ENCODE measurements around the gene ZNF320.
"Not testable (repeated sequence)": the region's sequence is repeated elsewhere in the genome, so short reads cannot be mapped to it uniquely, and the experiment has no call there.

Gene ZNF320

DNA sequence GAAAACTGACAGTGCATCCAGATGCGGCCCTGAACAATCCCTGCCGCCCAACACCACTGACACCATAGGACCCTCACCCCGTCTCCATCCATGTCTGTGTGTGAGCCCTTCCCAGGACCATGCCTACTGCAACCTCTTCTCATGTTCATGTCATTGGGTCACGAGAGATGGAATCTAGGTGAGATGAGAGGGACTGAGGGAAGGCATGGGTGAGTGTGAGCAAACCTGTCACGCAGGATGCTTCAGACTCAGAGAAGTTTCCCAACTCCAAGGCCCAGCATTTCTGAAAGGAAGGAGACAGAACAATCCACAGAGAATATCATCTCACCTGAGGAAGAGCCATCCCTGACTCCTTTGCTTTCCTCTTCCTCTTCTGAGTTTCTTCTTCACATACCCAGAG lies 20.1 kb upstream of the ZNF320 start:
- no peak for DNase-seq

DNA sequence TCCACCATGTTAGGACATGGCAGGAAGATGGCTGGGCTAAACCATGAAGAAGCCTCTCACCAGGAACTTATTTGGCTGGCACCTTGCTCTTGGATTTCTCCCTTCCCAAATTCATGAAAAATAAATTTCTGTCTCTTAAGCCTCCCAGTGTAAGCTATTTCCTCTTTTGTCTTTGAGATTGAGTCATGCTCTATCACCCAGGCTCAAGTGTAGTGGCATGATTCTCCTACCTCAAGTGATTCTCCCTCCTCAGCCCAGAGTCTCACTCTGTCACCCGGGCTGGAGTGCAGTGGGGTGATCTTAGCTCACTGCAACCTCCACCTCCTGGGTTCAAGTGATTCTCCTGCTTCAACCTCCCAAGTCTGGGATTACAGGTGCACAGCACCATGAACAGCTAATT lies 13.2 kb upstream of the ZNF320 start:
- no peak for DNase-seq

DNA sequence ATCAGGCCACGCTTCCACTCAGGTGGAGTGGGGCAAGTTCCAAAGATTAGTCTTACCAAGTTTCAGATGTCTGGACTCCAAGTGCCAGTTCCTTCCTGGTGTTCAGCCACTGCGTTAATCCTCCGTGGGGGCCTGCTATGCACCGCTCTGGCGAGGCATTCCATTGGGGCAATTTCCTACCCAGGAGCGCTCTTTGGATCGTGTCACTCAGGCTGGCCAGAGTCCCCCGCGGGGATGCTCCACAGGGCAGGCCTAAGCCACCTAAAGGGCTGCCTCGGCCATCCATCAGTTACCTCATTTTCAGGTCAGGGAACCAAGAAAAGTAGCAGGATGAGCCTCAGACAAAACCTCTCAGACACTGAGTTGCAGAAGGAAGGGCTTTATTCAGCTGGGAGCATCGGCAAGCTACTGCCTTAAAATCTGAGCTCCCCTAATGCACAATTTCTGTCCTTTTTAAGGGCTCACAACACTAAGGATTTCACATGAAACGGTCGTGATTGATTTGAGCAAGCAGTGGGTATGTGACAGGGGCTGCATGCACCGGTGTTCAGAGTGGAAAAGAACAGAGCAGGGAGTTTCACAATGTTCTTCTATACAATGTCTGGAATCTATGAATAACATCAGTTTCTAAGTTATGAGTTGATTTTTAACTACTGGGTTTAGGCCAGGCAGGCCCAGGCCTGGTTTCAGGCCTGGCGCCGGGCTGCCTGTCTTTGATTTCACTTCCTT lies 6.8 kb upstream of the ZNF320 start:
- DNase-seq = not testable (repeated sequence)

DNA sequence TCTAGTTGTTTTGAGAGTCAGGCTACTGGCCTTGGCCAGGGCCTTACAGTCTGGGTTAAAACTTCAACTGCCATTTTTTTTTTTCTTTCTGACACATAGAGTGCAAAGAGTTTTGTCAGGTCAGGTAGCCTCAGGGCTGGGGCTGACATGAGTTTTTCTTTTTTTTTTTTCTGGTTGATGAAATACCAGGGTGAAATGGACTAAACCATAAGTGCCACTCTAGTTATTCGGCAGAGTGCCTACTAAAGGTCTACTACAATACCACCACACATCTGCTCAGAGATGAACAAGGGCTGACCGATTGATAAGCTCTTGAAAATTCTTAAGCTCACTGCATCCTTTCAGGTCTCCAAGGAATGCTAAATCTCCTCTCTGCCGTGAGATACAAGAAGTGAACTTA lies 4.4 kb upstream of the ZNF320 start:
- no peak for DNase-seq

DNA sequence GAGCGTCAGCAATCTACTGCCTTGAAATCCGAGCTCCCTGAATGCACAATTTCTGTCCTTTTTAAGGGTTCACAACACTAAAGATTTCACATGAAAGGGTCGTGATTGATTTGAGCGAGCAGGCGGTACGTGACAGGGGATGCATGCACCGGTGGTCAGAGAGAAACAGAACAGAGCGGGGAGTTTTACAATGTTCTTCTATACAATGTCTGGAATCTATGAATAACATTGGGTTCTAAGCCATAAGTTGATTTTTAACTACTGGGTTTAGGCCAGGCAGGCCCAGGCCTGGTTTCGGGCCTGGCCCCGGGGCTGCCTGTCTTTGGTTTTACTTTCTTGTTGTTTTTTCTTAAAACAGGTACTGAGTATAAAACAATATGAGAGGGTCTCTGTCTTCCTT lies 1.2 kb upstream of the ZNF320 start:
- DNase-seq = not testable (repeated sequence)

DNA sequence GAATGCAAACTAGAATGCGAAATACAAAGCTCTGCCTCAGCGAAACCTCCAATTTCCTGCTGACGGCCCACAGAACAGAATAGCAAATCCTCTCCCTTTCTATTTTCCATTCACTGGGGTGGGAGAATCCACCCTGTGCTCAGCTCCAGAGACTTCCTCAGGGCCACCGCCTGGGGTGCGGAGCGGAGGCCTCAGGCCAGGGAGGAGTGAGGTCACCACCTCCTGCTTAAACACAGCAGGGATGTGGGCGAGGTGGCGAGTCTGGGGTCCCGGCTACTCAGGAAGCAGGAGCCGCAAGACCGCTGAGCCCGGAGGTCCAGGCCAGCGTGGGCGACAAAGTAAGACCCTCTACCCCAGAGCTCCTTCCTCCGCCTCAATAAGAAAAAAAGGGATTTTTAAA lies 666 bp upstream of the ZNF320 start:
- no peak for DNase-seq

DNA sequence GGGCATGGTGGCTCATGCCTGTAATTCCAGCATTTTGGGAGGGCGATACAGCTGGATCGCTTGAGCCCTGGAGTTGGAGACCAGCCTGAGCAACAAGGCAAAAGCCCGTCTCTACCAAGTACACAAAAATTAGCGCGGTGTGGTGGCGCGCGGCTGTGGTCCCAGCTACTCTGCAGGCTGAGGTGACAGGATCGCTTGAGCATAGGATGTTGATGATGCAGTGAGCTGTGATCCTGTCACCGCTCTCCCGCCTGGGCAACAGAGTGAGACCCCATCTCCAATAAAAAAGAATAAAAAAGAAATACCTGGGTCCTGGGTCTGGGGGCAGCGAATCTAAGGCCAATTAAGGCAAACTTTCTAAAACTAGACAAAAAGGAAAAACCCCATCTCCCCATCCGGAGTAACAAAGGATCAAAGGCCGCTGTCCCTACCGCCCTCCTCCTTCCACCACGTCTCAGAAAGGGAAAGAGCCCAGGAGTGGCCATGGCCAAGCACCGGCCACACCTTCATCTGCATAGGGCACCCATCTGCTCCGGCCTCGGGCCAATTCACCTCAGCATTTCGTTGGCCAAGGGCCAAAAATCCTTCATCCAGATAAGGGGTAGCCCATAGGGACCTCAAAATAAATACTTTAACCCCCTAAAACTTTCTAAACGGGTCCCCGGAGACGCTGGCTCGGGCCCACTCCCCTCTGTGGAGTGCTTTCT lies 851 bp downstream of the ZNF320 start:
- no peak for DNase-seq

DNA sequence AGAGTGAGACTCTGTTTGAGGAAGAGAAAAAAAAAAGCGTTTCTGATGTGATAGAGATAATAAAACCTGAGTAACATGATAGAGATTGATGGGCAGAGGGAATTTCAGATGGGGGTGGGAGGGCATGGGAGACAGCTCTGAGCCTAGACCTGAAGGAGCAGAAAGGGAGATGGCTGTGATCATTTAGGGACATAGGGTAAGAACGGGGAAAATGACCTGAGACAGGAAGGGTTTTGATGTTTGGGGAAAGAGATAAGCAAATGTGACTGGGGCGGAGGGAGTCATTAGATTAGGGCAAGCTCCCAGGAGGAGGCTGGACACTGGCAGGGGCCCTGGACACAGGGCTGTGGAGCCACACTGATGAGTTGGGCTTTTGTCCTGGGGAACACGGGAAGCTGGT lies 6.1 kb downstream of the ZNF320 start:
- no peak for DNase-seq

DNA sequence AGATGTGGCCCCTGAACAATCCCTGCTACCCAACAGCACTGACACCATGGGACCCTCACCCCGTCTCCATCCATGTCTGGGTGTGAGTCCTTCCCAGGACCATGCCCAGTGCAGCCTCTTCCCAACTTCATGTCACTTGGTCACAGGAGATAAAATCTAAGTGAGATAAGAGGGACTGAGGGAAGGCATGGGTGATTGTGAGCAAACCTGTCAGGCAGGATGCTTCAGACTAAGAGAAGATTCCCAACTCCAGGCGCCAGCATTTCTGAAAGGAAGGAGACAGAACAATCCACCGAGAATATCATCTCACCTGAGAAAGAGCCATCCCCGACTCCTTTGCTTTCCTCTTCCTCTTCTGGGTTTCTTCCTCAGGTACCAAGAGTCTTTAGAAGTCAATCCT lies 7.5 kb downstream of the ZNF320 start:
- DNase-seq = no peak

DNA sequence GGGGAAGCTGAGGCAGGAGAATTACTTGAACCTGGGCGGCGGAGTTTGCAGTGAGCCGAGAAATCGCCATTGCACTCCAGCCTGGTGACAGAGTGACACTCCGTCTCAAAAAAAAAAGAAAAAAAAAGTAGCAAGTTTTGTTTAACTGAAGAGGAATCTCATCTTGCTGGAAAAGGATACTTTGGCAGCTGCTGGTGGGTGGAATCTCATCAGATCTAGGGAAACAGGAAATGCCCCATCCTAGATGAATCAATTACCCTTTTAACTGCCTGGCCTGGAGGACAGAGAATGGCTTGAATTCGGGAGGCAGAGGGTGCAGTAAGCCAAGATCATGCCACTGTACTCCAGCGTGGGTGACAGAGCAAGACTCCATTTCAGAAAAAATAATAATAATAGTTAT lies 8.4 kb downstream of the ZNF320 start:
- no peak for DNase-seq

DNA sequence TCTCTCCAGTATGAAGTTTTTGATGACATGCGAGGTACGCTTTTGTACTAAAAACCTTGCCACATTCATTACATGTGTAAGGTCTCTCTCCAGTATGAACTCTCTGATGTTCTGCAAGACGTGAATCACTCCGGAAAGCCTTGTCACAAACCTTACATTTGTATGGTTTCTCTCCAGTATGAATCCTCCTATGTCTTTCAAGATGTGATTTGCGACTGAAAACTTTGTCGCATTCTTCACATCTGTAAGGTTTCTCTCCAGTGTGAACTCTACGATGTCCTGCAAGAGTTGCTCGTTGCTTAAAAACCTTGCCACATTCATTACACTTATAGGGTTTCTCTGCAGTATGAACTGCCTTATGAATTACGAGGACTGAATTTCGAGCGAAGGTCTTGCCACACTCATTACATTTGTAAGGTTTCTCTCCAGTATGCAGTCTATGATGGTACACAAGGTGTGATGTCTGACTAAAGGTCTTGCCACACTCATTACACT lies 16.5 kb downstream of the ZNF320 start:
- DNase-seq = no peak

DNA sequence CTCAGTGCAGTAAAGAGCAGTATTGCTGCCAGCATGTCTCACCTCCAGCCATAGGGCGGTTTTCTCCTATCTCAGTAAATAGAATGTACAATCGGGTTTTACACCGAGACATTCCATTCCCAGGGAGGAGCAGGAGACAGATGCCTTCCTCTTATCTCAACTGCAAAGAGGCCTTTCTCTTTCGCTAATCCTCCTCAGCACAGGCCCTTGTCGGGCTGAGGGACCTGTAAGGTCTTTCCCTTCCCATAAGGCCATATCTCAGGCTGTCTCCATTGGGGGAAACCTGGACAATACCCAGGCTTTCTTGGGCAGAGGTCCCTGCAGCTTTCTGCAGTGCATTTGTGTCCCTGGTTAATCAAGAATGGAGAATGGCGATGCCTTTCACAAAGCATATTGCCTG lies 24.4 kb downstream of the ZNF320 start:
- not testable (repeated sequence) for DNase-seq

DNA sequence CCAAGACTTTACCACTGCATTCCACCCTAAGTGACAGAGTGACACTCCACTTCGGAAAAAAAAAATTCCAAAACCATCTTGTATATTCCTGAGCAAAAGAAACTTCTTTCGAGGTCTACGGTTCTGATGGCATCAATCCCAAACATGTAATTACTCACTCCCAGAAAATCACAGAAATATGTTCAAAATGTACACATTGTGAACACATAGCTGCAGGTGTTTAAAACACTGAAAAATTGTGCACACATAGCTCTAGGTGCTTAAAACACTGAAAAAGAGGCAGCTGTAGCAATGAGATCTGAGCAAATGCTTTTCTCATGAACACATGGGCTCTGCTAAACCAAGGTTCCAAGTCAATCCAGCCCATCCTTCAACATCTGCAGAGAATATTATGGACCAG lies 26.0 kb downstream of the ZNF320 start:
- DNase-seq = no peak

DNA sequence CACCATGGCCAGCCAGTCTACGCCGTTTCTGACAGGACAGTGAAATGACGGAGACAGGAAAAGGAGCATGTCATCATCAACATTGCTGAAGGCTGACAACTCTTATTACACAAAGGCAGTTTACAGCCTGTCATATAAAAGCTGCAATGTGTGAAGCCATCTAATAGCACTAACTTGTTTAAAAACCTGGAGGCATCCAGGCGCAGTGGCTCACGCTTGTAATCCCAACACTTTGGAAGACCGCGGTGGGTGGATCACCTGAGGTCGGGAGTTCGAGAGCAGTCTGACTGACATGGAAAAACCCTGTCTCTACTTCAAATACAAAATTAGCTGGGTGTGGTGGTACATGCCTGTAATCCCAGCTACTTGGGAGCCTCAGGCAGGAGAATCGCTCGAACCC lies 29.4 kb downstream of the ZNF320 start:
- not testable (repeated sequence) for DNase-seq

DNA sequence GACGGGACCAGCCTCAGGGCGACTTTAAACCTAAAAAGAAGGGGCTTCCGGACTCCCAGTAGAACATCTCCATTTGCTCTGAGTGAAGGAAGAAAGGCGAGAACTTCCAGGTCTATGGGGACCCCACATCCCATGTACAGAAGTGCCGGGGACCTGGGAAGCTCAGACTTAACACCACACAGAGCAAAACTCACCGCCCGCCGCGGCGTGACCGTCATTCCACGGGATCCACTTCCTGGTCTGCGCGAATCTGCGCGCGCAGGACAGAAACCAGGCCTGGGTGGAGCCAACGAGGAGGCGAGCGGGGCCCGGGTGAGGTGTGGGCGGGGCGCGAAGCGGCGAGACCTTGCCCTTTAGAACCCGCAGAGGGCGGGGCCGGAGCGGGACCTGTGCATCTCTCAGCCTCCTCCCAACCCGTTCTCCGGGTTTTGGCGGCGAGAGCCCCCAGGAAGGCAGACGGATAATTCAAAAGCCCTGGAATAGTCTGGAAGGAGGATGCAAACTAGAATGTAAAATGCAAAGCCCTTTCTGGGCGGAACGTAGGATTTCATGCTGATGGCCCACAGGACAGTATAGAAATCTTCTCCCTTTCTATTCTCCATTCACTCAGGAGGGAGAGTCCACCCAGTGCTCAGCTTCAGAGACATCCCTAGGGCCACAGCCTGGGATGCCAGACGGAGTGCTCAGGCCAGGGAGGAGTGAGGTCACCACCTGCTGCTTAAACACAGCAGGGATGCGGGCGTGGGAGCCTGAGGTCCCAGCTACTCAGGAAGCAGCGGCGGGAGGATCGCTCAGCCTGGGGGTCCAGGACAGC lies 39.9 kb downstream of the ZNF320 start, which contains the start of gene ZNF468:
TSS of gene ZNF468 (minus strand) at position 242 of the 814 bp plus-strand sequence. CDS start 3,347 bp downstream, outside the sequence.
- peak; percentile 57 for DNase-seq

DNA sequence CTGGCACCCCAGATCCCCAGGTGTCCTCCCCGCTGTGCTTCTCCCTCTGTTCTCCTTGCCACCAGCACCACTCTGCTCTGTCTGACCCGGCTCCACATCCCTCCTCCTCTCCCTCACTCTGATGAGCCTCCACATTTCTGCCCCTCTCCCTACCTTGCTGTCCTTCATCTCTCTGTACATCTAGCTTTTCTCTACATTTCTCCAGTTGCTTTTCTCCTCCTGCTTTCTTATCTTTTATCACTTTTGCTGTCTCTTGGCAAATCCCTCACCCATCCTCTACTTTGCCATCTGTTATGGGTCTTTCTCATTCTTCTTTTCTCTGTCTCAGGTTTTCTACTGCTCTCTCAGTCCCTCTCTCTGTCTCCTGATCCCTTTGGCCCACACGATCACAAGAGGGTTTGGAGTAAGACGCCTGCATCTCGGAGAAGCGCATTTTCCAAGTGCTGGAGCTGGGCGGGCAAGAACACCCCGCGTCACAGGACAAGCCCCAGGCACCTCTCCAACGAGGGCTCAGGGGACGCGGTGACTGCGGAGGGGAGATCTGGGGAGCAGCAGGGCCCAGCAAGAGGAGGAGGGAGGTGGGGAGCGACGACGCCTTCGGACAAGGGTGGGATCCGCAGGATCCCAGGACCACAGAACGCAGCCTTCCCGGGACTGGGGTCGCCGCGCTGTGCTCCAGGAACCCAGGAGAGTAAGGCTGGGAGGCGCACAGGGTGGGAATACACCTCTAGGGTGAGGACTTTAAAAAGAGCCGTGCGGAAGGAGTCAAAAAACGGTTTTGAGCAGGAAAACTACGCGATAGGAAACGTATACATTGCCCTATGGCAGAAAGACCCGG lies 40.7 kb downstream of the ZNF320 start:
- DNase-seq = not testable (repeated sequence)
